ENCODE measurements around the gene FARSB.

DNA sequence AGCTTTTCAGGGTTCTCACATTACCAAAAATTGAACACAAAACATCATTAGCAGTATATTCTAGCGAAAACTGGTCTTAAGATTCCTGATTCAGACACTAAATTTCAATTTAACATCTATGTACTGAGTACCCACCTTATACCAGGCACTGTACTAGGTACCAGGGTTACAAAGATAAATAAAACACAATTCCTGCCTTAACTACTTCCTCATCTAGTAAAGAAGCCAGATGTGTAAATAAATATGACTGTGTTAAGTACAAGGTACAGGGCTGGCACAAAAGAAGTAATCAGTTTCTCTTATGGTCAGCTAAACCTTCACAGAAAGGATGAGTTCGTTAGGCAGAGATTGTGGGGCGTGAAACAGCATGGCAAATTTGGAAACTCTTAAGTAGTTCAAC, 6.1 kb downstream of the FARSB start:
- TF ChIP-seq POLR2AphosphoS5 (IDR thresholded peaks at IDR 0.05; ENCODE audit: low read depth, low read length) (no peak), POLR2A (IDR thresholded peaks at IDR 0.05; ENCODE audit: low read depth, low read length) (no peak)
